Effector CD4-positive, alpha-beta T cell (primary cell): ENCODE measurements around the gene CXCL1.

ENCODE experiments used
- DNase-seq: peaks from one replicate; pipeline ENCODE4 v3.0.0-alpha.2; 2020

Gene CXCL1

DNA sequence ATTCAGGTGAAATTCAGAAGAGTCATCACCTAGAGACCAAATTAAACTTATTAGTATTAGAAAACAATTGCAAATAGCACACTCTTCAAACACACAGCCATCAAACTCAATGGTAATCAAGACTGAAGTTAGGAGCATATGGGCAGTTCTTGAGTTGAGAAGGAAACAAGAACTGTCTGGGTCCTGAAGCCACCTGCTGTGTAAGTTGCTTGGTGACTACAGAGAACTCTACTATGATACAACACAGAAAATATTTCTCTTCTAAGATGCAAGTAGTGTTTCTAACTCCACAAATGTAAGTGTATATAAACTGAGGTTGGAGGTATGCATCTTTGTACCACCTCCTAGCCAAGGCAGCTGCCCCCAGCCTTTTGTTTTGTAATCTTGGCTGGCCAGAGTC lies 16.4 kb upstream of the CXCL1 start:
- DNase-seq = no peak

DNA sequence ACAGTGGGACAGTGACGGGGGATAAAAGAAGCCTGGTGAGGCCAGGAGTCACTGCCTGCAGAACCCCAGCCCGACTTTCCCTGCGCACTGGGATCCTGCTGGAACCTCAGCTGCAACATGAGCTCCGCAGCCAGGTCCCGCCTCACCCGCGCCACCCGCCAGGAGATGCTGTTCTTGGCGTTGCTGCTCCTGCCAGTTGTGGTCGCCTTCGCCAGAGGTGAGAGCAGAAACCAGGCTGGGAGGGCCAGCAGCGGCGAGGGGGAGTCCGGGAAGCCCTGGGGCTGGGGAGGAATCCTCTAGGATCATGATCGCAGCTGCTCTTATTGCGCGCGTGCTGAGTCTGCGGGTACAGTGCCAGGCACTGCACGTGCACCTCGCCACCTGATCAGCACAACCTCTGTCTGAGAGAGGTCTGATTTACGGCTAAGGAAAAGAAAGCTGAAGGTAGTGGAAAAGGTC lies 15.9 kb upstream of the CXCL1 start, which contains the start of gene PF4V1:
PF4V1 (plus strand) TSS at position 51 of the 459 bp plus-strand sequence; CDS start at position 118, 67 bp downstream.
- no peak for DNase-seq

DNA sequence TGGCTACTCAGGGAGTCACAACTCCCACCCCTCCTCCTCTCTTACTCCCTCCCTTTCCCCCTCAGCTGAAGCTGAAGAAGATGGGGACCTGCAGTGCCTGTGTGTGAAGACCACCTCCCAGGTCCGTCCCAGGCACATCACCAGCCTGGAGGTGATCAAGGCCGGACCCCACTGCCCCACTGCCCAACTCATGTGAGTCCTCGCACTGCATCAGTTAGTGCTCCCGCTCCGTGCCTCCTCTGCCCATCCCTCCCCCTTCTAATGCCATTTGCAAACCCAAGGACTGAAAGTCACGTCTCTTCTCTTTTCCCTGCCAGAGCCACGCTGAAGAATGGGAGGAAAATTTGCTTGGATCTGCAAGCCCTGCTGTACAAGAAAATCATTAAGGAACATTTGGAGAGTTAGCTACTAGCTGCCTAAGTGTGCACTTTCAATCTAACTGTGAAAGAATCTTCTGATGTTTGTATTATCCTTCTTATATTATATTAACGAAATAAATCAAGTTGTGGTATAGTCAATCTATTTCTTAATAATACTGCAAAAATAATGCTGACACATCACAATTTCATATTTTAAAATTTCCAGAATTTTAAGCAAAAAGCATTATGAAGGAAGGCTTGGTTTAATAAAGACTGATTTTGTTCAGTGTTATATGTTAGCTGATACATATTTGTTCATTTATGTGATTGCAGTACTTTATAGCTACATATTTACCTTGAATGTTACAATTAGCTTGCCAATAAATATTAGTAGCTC lies 15.3 kb upstream of the CXCL1 start:
- no peak for DNase-seq

DNA sequence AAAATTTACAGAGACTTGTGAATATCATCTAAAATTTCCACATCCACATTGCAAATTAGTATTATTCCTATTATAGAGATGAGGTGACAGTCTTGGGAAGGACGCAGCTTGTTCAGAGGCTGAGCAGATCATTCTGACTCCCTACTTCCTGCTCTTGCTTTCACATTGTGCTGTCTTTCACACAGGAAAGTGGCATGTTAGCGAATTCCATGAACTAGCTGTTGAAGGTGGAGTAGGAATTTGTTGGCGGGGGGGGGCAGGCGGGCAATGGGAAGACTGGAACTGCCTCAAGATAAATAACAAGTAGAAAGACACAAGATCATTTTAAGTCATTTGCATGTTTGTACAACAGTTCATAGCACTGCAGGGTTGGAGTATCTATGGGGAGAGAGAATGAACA lies 13.8 kb upstream of the CXCL1 start:
- no peak for DNase-seq

DNA sequence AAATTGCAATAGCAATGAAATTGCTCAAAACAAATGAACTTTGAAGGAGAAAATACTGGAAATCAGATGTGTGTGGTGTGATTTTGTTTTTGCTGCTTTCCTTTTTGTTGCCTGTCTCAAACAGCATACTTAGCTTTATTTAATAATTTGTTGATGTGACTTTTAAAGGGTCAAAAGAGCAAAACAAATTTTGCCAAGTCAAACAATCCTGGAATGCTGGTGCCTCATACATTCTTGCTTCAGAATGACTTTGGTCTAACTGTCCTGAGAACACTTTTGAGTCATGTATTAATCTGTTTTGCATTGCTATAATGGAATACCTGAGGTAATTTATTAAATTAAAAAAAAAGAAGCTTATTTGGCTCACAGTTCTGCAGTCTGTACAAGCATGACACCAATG lies 12.7 kb upstream of the CXCL1 start:
- no peak for DNase-seq

DNA sequence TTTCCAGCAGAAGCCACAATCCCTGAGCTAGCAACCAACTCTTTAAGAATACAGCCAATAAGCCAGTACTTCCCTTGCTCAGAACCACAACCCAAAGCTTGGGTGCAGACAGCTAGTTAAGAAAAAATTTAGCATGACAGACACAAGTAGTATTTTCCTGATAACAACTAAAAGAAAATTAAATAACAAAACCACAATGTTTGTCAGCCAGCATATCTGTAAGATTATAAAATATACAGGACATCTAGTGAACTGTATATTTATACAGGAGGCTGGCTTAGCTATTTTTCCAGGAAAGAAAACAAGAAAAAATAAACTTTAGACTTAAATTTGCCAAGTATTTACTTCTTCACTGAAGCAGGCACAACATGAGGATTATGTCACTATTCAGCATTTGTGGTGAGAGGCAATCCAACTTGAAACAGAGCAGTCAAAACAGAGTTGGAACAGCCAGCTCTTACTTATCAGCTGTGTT lies 9.5 kb upstream of the CXCL1 start:
- DNase-seq = no peak

DNA sequence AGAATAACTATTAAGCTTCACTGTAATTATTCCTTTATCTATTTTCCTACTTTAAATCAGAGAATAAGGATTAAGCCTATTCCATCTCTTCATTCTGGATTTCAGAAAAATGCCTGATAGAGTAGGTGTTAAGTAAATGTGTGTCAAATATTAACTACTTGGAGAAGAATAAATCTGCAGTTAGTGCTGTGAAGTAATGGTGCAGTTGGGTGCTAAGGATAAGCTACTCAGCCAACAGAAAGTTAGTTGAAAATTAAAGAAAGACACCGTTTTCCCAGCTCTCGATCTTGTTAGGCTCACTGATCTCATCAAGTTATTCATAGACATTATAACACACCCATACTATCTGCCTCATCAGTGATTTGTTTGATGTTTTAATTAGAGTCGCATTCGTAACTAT lies 9.0 kb upstream of the CXCL1 start:
- no peak for DNase-seq

DNA sequence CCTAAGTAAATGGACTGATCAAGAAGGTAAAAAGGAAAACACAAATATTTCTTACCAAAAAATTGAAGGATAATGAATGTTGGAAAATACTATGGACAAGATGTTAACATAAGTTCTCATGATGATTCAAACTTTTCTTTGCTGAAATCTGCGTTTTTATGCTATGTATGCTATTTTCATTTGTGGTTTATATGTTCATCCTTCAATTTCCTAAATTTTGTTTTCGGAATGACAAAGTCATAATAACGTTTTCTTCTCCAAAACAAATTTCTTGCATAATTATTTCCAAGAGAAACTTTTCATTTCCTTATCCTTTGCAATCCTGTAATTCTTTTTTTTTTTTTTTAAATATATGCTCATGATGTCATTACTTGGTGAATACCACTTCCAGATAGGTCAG lies 8.3 kb upstream of the CXCL1 start:
- no peak for DNase-seq

DNA sequence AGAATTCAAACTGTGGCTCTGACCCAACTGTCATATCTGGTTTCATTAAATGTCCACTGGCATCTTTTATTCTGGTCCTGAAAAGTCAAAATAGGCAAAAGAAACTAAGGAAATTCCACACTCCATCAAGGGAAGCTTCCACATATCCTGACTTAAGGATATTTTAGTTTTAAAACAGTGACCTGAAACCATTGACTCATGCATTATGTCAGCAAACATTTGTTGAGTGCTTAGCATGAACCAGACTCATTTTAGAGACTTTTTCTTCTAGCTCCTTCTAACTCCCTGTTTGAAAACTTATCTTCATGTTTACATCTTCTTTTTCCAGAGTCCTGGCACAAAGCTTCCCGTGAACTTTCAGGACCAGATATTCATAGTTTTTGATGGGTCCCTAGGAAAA lies 6.9 kb upstream of the CXCL1 start:
- no peak for DNase-seq

DNA sequence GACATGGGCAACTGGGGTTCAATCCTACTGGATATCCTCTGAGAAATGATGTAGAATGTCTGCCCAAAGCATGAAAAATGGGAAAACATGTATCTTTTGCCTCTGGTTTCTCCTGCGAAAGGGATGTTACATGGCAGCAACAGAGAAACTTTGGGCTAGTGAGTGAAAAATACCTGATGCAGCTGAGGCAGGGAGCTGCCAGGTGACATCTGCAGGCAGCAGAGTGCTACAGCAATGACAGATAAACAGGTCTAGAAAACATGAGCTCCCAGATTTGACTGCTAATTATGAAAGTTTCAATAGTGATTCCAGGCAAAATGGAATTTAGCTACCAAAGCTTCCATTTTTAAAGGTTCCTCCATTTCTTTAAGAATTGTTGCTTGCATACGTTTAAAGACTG lies 4.8 kb upstream of the CXCL1 start:
- DNase-seq = no peak

DNA sequence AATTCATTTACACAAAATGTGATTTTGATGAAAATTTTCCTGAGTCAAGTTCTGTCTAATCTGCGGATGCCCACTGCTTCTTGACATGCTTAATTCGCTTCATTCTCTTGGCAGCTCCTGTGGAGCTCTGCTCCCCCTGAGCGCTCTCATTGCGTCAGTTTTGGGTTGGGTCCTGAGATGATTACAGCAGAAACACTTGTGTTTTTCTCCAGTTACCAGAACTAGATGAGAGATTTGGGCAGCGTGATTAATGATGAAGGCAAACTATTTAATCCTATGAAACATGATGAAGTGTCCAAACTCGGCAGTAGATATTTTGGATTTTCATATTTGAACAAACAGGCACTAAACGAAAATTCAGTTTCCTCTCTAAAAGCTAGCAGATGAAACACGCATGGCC lies 4.2 kb upstream of the CXCL1 start:
- no peak for DNase-seq

DNA sequence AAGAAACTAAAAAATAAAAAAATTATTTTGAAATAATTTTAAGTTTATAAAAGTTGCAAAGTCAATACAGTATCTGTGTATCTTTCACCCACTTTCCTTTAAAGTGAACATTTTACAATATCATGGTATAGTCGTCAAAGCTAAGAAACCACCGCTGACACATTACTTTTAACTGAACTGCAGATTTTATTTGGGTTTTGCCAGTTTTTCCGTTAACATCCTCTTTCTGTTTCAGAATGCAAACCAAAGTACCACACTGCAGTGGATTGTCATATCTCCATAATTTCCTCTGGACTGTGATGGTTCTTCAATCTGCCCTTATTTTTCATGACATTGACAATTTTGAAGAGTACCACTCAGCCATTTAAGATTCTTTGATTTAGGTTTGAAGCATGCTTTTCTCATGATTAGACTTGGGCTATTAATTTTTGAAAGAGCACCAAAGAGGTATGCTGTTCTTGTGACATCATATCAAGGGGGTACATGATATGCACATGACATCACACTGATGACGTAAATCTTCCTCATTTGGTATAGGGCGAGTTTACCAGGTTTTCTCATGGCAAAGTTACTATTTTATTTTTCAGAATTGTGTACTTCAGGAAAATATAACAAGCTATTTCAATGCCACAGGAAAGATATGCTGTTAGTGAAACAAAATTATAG lies 3.6 kb upstream of the CXCL1 start:
- no peak for DNase-seq

DNA sequence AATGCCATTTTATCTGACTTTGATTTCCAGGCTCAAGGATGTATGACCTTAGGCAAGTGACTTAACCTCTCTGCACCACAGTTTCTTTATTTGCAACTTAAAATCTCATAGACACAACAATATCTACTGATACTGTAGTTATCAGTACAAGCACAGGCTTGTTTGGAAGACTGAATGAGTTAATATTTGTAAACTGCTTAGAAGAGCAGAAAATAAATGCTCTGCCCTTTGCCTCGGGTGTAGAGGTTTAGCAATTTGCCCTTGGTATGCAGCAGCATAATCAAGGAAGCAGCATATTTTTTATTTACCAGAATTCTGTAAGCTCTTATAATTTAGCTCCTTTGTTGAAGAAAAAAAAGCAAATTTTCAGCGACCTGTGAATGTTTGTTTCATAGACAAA lies 2.9 kb upstream of the CXCL1 start:
- no peak for DNase-seq

DNA sequence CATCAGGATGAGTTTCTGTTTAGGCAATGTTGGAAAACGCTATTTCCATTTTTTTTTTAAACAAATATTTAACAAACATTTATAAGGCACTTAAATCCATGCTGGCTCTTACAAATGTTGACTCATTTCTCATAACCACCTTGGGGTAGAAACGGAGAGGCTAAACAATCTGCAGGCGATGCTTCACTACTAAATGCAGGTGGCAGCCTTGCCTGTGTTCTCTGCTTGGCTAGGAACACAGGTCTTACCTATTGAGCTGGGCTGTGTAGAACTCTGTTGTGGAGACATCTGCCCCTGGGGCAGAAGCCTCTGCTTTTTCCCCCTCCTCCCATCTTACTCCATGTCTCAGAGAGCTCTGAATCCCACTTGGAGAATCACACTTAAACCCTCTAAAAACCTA lies 1.4 kb upstream of the CXCL1 start:
- no peak for DNase-seq

DNA sequence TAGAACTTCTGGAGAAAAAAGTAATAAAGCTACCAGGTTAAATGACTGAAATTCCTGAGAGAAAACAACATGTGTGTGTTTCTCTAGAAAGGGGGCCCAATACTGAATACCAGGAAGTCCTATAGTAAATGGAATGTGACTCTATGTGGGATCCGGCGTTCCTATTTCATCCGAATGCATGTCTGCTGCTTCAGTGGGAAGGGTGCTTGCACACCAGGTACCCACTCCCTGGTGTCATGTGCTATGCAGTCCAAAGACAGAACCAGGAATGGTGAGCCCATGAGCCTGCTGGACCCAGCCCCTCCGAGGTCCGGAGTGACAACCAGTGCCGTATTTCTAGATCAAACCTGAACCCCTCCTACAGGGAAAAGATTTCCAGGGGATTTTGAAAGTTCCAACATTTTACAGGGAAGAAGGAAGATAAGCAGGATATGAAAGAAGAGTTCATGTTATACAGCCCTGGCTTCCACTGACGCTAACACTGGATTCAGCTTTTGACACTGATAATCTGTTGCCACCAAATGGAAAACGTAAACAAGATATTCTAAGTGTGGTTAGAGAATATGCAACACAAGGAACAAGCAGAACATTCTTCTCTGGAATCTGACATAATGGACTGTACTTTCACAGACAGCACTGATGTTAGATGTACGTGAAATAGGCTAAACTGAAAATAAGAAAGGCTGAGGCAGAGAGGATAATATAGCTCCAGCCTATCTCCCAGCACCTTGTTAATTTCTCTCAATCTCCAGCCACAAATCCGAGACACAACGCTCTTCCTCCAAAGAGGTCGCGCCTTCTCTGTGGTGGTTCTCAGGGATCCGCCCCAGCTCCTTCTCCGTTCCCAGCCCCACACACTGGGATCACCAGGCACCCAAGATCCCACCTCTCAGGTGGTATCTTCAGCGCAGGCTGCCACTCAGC lies 725 bp upstream of the CXCL1 start:
- no peak for DNase-seq

DNA sequence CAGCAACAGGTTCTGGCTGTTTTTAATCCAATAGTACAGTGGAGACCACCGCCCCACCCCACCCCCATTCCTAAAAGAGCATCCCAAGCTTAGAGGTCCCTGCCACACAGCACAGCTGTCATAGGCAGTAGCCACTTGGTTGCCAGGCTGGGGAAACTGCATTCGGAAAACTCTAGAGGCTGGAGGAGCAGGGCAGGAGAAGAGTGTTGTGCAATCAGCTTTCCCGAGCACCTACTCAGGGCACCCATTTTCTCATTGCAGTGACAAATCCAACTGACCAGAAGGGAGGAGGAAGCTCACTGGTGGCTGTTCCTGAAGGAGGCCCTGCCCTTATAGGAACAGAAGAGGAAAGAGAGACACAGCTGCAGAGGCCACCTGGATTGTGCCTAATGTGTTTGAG lies 1.1 kb downstream of the CXCL1 start:
- no peak for DNase-seq

DNA sequence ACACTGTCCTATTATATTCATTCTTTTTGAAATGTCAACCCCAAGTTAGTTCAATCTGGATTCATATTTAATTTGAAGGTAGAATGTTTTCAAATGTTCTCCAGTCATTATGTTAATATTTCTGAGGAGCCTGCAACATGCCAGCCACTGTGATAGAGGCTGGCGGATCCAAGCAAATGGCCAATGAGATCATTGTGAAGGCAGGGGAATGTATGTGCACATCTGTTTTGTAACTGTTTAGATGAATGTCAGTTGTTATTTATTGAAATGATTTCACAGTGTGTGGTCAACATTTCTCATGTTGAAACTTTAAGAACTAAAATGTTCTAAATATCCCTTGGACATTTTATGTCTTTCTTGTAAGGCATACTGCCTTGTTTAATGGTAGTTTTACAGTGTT lies 1.6 kb downstream of the CXCL1 start:
- DNase-seq = no peak

DNA sequence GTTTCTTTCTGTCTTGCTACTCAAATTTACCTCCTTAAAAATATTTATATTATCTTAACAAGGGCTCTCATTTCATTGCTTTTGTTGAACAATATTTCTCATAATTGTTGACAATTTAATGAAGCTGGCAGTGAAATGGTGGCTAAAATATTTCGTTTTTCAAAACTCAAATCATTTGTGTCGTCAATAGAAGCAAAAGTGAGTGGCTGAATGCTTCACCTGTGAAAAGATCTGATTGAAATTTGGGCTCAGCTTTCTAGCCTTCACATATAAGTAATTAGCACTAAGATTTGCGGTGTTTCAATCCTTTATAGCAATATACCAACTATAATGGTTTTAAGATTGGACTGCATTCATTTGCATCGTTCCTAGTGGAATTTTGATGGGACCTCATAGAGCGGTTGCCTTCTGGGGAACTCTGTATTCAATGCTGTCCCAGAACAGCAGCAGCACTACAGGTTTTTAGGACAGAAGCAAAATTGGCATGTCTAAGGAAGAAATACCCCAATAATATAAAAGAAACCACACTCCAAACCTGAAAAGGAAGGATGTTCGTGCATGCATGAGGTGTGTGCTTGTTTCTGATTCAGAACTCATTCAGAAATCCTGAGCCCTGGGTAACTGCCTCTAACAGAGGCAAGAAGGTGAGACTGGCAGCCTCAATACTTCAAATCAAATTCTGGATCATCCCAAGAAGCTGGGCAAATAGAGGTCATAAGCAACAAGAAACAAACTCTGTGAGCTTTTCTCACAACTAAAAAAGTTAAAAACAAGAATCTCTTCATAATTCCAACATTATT lies 2.5 kb downstream of the CXCL1 start:
- no peak for DNase-seq

DNA sequence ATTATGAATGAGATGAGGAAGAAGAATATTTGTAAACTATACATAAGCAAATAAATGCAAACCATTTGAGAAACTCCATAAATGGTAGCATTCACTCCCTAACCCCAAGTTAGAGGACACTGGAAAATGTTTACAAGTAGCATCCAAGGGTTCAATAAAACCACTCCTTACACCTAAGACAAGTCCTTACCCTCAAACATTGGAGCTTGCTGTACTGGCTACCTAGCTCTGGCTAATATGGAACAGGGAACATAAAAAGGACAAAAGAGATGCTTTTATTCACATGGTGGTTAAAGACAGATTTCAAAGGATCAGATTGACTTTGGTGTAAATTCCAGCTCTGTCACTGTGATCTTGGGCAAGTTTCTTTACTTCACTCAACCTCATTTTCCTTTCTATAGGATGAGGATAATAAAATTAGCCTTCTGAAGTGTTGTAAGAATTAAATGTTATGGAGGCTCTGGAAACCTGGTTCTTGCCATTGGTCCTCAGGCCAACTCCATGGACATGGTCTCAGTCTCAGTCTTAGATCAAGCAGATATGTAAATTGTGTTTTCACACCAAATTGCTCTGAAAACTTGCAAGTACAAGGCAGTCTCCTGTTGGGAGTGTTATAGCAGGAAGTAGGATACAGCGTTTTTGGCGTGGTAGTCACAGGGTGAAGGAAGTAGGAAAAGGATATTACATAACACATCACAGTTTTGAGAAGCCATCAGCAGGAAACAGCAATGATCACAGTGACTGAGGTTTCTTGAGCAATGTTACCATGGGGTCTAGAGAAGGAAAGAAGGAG lies 3.3 kb downstream of the CXCL1 start:
- DNase-seq = no peak

DNA sequence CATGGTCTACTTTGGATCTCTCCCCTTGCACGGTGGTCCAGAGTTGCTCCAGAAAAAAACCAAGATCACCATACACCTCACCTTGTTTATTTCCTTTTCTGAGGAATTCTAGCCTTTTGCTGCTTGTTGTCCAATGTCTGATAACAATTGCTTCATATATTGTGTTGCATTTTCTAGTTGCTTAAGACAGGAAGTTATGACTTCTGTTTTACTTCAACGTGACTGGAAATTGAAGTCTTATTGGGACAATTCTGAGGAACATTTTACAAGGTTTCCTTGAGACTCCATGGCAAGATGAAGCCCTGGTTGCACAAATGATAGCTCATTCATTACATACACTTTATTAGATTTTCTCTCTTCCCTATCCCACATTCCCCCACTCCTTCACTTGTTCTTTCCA lies 5.2 kb downstream of the CXCL1 start:
- no peak for DNase-seq

DNA sequence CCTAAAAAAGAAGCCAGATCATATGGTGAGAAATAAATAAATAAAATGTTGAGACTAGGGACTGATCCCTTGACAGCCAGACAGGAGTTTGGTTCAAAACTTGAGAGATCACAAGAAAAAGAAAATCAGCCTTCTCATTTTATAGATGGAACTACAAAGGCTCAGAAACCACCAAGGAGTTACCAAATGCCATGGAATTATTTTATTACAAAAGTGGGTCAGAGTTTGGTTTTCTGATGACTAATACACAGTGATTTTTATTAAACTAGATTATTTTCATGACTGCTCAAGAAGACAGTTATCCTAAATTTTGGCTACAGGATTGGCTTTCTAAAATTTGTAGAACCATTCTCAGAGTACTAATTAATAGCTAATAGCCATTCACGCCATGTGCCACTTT lies 6.2 kb downstream of the CXCL1 start:
- no peak for DNase-seq

DNA sequence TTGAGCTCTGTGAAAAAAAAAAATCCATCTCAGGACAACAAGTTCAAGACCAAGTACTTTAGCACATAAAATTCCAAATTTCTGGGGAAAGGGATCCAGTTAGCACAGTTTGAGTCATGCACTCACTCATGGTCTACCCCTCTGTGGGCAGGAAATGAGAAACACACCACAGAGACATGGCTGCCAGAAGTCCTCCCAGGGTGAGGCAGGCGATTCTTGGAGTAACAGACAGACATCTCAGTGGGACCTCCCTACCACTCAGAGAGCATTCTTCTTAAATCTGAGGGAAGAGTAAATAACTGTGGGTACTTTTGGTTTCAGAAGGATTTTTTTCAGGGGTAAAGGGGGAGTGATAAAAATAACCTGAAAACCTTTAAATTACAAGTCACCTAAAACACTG lies 14.1 kb downstream of the CXCL1 start:
- DNase-seq = no peak
